ENCODE measurements around the gene EIF3K.

The EIF3K gene

DNA sequence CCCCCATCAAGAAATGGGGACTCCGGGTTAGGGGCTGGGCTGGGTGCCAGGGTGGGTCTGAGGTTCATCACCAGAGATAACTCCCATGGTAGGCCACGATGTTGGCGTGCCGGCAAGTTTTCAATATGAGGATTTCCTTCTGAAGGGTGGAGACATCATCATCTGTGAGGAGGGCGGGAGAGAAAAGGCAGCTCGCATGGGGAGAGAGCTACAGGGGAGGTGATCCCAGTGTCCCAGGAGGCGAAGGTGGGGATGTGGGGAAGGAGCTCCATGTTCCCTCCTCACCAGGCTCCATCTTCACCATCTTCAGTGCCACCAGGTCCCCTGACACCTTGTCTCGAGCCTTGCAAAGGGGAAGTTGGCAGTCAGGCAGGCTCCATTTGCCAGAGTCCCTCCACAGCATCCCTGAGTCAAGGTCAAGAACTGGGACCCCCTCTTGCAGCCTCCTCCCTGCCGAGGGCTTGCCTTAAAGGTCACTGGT is 1.7 kb upstream of the EIF3K start:
- TF ChIP-seq ISL1 (CRISPR knock-in tag; IDR thresholded peaks at IDR 0.05), result no peak
- no peak for TF ChIP-seq BACH2 (CRISPR knock-in tag; IDR thresholded peaks at IDR 0.05; ENCODE audit: borderline replicate concordance)
- no peak for TF ChIP-seq CSRNP3 (CRISPR knock-in tag; IDR thresholded peaks at IDR 0.05)
- no peak for TF ChIP-seq TOX (CRISPR knock-in tag; IDR thresholded peaks at IDR 0.05; ENCODE audit: borderline replicate concordance)
- TF ChIP-seq GLIS3 (CRISPR knock-in tag; IDR thresholded peaks at IDR 0.05), result no peak
- no peak for TF ChIP-seq RARB (CRISPR knock-in tag; IDR thresholded peaks at IDR 0.05)
- TF ChIP-seq TCF4 (CRISPR knock-in tag; IDR thresholded peaks at IDR 0.05; ENCODE audit: borderline replicate concordance), result no peak
- TF ChIP-seq ZNF70 (CRISPR knock-in tag; IDR thresholded peaks at IDR 0.05), result no peak
- TF ChIP-seq, protein P1, sequence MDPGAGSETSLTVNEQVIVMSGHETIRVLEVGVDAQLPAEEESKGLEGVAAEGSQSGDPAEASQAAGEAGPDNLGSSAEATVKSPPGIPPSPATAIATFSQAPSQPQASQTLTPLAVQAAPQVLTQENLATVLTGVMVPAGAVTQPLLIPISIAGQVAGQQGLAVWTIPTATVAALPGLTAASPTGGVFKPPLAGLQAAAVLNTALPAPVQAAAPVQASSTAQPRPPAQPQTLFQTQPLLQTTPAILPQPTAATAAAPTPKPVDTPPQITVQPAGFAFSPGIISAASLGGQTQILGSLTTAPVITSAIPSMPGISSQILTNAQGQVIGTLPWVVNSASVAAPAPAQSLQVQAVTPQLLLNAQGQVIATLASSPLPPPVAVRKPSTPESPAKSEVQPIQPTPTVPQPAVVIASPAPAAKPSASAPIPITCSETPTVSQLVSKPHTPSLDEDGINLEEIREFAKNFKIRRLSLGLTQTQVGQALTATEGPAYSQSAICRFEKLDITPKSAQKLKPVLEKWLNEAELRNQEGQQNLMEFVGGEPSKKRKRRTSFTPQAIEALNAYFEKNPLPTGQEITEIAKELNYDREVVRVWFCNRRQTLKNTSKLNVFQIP (CRISPR knock-in tag; IDR thresholded peaks at IDR 0.05; ENCODE audit: borderline replicate concordance, low read depth), result no peak
- TF ChIP-seq SNAI2 (CRISPR knock-in tag; IDR thresholded peaks at IDR 0.05), result no peak
- no peak for ATAC-seq

DNA sequence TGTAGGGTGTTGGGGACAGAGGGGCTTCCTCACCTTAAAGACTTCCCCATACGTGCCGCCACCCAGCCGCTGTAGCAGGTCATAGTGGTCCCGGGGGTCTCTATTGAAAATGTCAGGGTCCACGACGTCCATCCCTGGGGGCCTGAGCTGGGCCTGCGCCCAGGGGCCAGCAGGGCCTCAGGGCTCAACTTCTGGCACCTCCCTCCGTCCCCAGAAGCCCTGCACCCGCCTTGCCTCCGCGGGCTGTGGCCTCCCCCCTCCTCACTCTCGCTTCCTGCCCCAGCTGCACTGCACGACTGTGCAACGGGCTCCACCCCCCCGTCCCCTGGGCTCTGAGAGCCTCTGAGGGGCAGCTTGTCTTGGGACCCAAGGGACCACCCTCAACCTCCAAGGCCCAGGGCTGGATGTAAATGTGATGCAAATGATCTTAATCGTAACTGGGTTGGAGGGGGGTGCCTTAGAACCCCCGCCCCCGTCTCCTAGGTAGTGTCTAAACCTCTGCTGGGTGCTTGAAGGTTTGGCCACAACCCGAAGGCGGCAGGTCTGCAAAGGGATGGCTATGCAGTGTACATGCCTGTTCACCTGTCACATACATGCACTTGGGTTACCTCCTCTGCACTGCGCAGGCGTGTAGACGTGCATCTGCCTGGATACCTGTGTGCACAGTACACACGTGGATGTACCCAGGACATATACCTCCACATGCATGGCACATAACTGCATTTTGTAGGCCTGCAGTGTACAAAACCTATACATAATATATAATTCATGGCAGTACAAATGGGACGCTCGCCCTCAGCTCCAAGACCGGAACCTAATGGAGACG is 1.0 kb upstream of the EIF3K start, which contains the start of gene MAP4K1:
Gene MAP4K1, minus strand, starts transcription at position 190 of the 826 bp plus-strand sequence. Its CDS starts 58 bp downstream, at position 132.
- no peak for TF ChIP-seq ESRRG (CRISPR knock-in tag; IDR thresholded peaks at IDR 0.05)
- TF ChIP-seq, protein P2, sequence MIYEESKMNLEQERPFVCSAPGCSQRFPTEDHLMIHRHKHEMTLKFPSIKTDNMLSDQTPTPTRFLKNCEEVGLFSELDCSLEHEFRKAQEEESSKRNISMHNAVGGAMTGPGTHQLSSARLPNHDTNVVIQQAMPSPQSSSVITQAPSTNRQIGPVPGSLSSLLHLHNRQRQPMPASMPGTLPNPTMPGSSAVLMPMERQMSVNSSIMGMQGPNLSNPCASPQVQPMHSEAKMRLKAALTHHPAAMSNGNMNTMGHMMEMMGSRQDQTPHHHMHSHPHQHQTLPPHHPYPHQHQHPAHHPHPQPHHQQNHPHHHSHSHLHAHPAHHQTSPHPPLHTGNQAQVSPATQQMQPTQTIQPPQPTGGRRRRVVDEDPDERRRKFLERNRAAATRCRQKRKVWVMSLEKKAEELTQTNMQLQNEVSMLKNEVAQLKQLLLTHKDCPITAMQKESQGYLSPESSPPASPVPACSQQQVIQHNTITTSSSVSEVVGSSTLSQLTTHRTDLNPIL (CRISPR knock-in tag; IDR thresholded peaks at IDR 0.05; ENCODE audit: low read depth), result no peak
- TF ChIP-seq, protein P3, sequence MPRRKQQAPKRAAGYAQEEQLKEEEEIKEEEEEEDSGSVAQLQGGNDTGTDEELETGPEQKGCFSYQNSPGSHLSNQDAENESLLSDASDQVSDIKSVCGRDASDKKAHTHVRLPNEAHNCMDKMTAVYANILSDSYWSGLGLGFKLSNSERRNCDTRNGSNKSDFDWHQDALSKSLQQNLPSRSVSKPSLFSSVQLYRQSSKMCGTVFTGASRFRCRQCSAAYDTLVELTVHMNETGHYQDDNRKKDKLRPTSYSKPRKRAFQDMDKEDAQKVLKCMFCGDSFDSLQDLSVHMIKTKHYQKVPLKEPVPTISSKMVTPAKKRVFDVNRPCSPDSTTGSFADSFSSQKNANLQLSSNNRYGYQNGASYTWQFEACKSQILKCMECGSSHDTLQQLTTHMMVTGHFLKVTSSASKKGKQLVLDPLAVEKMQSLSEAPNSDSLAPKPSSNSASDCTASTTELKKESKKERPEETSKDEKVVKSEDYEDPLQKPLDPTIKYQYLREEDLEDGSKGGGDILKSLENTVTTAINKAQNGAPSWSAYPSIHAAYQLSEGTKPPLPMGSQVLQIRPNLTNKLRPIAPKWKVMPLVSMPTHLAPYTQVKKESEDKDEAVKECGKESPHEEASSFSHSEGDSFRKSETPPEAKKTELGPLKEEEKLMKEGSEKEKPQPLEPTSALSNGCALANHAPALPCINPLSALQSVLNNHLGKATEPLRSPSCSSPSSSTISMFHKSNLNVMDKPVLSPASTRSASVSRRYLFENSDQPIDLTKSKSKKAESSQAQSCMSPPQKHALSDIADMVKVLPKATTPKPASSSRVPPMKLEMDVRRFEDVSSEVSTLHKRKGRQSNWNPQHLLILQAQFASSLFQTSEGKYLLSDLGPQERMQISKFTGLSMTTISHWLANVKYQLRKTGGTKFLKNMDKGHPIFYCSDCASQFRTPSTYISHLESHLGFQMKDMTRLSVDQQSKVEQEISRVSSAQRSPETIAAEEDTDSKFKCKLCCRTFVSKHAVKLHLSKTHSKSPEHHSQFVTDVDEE (CRISPR knock-in tag; IDR thresholded peaks at IDR 0.05), result no peak
- TF ChIP-seq, protein P1 (CRISPR knock-in tag; IDR thresholded peaks at IDR 0.05; ENCODE audit: borderline replicate concordance, low read depth), result no peak
- no peak for TF ChIP-seq OSR1 (CRISPR knock-in tag; IDR thresholded peaks at IDR 0.05)
- no peak for TF ChIP-seq GLIS3 (CRISPR knock-in tag; IDR thresholded peaks at IDR 0.05)
- no peak for TF ChIP-seq ZNF70 (CRISPR knock-in tag; IDR thresholded peaks at IDR 0.05)
- no peak for TF ChIP-seq ARNTL (CRISPR knock-in tag; IDR thresholded peaks at IDR 0.05; ENCODE audit: borderline replicate concordance, low read depth)
- TF ChIP-seq CSRNP3 (CRISPR knock-in tag; IDR thresholded peaks at IDR 0.05), result no peak
- no peak for TF ChIP-seq ZFP30 (CRISPR knock-in tag; IDR thresholded peaks at IDR 0.05)
- TF ChIP-seq BACH2 (CRISPR knock-in tag; IDR thresholded peaks at IDR 0.05; ENCODE audit: borderline replicate concordance), result no peak
- TF ChIP-seq ZNF8 (CRISPR knock-in tag; IDR thresholded peaks at IDR 0.05), result no peak
- no peak for TF ChIP-seq PATZ1 (CRISPR knock-in tag; IDR thresholded peaks at IDR 0.05; ENCODE audit: borderline replicate concordance)
- TF ChIP-seq ZC3H10 (CRISPR knock-in tag; IDR thresholded peaks at IDR 0.05), result no peak
- TF ChIP-seq TCF4 (CRISPR knock-in tag; IDR thresholded peaks at IDR 0.05; ENCODE audit: borderline replicate concordance), result no peak
- TF ChIP-seq ZFP3 (CRISPR knock-in tag; IDR thresholded peaks at IDR 0.05), result no peak
- TF ChIP-seq RARB (CRISPR knock-in tag; IDR thresholded peaks at IDR 0.05), result no peak
- TF ChIP-seq ZNF565 (CRISPR knock-in tag; conservative IDR thresholded peaks at IDR 0.05; ENCODE audit: low read depth), result no peak
- no peak for TF ChIP-seq CSDC2 (CRISPR knock-in tag; IDR thresholded peaks at IDR 0.05)
- no peak for TF ChIP-seq ISL1 (CRISPR knock-in tag; IDR thresholded peaks at IDR 0.05)
- ATAC-seq, result no peak; the same call in 2 of the 3 replicates

Measured in SK-N-SH treated with all-trans-retinoic acid at 6 μM for 48 hours (cell line).